GM19023 (cell line): ENCODE data around the gene COL20A1.

ENCODE experiments used
- ATAC-seq: cut with Tn5 transposase; IDR thresholded peaks from one replicate; pipeline ENCODE4 v1.9.1; 2021; ENCODE audit warnings: mild to moderate bottlenecking, moderate library complexity; ENCODE audit not compliant: unreplicated experiment

The COL20A1 gene

DNA sequence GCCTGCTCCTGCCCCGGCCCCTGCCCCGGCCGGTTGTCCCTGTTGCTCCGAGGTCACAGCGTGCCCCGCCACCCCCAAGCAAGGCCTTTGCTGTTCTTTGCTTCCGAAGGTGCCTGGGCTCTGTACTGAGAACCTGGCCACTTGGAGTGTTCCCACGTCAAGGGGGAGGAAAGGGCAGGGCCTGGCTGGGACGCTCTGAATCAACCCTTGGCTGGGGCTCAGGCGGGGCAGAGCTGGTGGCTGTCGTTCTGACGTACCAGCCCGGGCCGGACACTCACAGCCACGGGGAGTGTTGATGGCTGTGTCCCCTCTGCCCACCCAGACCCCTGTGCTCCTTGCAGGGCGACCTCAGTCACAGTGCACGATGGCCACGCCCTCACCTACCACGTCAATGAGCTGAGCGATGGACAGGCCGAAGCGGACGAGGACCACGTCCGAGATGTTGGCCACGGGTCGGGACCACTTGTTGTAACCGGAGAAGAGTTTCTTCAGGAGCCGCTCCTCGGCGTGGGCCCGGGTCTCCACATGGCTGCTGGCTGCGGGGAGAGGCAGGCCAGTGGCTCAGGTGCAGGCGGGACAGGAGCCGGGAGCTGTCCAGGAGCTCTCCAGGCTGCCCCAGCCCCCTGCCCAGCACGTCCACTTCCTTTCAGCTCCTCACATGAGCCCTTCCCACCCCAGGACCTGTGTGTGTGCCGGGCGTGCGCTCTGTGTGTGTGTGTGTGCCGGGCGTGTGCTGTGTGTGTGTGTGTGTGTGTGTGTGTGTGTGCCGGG is 66.4 kb downstream of the COL20A1 start:
- no peak for ATAC-seq

DNA sequence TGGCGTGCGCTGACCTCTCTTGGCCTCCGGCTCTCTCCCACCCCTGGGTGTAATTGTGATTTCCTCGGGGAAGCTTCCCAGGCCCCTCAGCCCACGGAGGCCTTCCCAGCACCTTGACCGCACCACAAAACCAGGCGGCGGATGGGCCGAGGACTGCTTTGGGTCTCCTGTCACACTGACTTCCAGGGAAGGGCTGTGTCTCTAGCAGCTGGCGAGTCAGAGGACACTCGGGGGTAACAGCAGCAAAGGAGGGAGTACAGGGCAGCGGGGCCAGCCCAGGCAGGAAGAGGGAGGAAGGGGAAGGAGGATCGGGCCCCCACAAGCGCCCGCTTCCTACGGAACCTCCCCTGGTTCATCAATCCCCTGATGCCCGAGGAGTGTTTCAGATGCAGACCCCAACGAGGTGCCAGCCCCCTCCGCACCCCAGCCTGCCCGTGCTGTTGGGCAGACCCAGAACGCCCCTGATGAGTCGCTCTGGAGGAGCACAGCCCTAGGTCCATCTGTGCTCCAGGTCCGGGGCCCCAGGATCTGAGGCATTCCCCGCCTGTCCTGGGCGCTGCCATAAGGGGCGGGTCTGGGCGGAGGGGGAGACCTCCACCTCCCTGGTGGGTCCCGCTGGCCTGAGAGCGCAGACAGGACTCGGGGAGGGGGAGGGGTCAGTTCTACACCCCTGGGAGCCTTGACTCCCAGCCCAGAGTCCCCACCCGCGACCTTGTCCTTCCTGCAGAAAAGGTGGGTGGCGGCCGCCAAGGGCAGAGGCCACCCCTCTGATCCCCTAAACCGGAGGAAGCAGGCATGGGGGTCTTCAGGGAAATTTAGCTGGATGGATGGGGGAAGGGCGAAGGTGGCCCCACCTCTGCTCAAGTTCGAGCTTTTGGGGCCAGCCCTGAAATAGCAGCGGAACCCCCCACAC is 67.2 kb downstream of the COL20A1 start:
- no peak for ATAC-seq

DNA sequence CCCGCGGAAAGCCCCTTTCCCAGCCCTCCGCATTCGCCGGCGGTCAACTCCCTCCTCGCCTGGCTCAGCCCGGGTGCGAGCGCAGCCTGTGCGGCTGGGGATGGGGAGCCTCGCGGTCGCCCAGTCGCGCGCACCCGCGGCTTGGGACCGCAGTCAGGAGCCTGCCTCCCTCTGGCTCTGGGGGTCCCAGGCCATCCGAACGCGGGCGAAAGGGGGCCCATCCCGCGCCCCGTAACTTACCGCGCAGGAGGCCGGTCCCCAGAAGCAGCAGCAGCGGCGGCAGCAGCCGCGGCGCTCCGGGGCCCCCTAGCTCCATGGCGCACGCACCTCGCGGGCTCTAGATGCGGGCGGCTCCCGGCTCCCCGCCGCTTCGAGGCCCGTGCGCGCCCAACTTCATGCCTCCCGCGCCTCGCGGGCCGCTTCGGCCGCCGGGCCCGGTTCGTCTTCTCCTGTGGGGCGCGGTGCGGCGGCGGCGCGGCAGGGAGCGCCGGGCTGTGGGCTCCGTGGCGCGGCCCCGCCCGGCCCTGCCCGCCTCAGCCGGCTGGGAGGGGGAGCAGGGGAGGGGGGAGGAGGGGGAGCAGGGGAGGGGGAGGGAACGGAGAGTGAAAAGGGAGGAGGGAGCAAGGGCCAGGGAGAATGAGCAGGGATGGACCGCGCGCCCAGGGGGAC is 68.0 kb downstream of the COL20A1 start, which contains the start of gene CHRNA4:
Gene CHRNA4, minus strand, starts transcription at position 500 of the 669 bp plus-strand sequence. Its CDS starts 184 bp downstream, at position 316.
- ATAC-seq, result no peak

DNA sequence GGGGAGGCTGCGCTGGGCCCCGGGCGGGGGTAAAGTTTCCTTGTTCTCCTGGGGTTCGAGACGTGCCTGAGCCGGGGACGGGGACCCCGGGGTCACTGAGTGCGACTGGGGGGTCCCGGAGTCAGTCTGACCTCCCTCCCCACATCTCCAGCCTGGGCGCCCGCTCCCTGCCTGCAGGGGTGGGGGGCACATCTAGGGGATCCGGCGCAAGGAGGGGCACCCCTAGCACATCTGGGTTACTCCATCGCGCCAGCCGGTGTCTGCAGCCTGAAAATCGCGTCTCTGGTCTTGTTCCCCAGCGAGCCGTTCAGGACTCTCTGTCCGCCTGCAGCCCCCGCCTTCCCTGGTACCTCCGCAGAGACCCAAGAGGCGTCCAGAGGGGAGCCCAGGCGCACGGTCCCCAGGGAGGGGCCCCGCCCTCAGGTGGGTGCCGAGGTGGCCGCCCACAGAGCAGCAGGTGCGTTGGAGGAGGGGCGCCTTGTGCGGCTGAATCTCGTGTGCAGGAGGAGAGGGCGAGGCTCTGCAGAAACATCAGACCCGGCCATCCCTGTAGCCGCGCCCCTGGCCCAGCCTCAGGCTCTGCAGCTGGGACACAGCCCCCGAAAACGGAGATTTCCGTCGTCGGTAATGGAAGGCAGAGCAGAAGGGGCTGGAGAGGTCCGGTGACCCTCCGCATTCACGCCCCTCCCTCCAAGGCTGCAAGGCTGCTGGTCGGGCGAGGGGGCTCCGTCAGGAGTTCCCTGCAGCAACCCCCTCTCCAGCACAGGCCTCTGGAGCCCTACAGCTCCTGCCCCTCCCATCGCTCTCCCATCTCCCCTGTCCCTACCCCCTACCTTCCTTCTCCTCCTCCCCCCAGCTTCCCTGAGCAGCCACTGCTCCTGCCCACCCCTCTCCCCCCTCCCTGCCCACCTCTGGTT is 68.8 kb downstream of the COL20A1 start:
- no peak for ATAC-seq

DNA sequence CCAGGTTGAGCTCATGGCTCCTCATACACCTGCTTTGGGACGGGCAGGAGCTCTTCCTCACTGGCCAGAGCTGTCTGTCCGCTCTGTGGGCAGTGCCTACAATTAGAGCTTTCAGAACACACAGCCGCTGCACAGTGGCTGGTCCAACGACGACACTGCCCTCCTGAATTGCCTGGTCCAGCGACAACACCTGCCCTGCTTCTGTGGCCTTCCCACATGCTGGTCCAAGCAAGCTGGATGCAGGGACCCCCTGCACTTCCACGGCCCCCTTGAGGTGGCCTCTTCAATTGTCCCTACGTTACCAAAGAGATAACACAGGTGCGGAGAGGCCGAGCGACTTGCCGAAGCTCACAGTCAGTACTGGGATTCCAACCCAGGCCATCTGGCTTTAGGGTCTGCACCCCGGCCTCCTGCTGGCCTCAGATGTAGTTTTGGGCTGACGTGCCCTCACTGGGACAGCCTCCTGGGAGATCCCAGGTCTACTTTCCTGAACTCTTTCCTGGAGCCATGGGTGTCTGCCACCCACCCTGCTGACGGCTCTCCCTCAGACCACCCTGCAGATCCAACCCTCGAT is 69.5 kb downstream of the COL20A1 start:
- ATAC-seq, result no peak

DNA sequence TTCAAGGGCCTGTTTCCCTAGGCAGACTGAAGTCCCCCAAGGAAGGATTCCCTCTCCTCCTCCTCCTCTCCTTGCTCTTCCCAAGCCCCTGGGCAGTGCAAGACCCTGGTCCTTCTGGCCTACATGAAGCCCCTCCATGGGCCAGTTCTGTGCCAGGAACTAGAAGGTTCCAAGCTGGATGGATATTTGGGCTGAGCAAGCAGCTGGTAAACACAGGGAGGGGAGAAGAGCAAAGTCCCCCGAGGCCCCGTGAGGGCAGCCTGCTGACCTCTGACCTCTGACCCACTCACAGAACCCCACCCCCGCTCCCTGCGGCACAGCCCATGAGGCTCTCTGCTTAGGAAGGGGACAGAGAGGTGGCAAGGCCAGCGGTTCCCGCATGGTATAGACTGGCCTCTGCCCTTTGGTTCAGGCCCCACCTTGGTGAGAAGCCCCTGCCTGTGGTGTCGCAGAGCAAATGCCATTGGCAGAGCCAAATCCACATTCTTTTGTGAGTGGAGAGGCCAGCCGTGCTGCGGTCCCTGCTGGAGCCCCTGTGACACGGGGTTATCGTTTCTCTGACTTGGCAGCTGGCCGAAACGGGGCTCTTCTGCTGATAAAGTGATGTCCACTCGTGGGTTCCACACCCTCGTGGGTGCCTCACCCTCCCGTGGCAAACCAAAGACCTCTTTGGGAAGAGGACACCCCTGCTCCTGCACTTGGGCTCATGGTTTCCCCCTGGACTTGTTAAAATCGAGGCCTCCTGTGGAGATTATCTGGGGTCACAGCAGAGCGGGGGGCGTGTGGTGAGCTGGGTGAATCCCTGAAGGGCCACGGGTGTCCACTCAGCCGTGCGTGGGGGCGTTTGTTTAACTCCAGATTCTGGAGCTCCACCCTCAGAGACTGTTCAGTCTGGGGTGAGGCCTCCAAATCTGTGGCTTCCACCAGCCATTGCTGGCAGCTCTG is 70.3 kb downstream of the COL20A1 start:
- ATAC-seq, result no peak

DNA sequence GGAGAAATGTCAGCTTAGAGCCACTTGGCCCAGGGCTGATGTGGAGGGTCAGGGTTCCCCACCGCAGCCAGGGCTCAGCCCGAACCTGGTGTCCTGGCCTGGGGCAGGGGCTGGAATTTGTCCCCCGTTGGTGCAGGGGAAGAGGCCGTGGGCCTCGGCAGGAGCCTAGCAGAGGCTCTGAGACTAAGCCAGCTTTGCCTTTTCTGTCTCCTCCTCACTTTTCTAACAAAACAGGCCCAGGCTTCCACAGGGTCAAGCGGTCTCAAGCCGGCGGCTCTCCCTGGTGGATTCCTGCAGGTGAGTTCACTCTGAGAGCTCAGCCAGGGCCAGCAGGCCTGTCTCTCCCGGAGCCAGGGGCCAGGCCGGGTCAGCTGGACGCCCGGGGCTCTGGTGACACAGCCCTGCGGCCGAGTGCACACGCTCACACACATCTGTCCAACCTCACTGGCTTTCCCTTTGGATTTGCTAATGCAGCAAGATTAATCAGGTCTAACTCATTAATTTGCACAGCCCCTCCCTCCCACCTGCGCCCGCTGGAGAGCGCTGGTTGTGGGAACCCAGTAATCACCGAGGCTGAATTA is 71.1 kb downstream of the COL20A1 start:
- no peak for ATAC-seq

DNA sequence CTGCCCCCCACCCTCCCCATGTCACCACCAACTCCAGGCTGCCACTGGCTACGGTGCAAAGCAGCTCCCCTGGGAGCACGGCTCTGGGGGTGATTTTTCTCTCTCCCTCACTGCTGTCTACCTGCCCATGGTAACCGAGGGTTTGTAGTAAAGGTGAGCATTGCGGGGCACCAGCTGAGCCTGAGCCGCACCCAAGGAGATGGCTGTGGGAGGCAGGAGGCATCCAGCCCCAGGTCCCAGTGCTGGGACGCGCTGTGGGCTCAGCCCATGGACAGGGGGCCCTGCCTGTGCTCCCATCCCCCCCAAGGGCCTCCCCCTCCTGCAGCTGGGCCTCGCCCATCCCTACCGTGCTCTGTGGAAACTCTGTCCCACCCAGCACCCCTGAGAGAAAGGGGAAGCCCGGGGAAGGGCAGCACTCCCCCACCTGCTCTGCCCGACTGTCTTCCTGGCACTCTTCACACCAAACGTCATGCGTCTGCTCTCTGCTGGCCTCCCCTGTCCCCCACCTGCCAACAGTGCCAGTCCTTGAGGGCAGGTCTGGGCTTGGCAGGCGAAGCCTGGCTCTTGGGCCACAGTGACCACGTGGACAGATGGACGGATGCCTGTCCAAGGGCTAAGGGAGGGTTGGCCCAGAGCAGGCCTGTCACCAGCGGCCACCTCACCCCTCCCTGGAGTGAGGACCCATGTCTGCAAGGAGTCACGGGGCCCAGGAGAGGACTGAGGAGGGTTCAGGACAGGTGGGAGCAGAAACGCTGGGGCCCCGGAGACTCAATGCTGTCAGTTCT is 72.0 kb downstream of the COL20A1 start:
- ATAC-seq, result no peak

DNA sequence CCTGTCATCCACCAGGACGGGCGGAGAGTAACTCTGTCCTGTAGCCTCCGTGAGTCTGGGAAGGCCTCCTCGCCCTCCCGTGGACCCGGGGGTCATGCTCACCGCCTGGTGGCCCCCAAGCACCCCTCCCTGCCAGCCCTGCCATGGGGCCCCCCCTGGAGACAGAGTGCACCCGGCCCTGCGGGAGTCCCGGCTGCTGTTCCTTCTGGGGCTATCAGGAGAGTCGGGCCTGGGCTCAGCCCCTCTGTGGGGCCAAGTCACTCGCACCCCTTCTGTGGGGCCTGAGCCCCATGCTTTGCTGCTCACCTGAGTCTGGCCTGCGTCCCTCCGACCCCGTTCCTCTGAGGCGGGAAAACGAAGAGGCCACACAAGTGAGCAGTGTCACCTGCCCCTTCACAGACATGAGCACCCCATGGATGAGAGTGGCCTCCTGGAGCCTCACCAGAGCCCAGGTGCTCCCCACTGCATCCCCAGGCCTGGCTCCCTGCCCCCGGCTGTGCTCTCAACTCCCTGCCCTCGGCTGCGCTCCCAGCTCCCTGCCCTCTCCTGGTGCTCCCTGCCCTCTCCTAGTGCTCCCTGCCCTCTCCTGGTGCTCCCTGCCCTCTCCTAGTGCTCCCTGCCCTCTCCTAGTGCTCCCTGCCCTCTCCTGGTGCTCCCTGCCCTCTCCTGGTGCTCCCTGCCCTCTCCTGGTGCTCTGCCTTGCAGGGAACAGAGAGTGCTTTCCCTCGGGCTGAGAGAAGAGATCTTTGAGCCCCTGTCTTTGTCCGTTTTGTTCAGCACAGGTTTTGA is 72.8 kb downstream of the COL20A1 start:
- no peak for ATAC-seq

DNA sequence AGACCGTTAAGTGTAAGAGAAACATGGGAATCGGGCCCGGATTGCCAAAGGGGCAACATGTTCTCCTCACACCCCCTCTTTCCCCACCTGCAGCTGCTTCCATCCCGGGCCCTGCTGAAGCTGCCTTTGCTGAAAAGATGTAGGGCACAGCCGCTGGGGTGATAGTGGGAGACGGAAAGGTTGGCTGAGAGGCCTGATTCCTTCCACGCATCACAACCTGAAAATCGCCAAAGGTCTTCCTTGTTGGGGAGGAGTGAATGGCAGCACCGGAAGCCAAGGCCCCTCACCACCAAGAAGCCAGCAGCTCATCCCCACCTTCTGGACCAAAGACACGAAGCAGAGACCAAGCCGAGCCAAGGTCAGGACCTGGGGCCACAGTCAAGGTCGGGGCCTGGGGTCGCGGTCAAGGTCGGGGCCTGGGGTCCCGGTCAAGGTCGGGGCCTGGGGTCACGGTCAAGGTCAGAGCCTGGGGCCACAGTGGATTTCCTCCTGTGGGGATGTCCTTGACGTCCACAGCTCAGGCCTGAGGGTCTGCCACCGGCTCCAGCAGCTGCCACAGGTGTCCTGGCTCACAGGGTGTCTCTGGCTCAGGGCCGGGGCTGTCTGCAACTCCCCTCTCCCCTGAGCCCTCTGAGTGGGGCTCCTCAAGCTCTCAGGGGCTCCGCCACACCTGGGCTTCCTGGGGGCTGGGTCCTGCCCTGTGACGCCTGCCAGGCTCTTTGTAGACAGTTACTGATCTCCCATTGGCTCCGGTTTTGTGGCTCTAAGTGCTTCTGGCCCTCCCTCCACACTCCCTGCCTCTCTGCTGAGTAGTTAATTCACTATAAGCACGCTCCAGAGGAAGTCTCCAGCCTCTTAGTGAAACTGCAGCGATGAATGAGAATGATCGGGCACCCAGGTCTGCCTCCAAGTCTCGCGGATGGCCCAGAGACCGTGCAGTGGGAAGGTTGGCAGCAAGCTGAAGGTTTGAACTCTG is 73.7 kb downstream of the COL20A1 start:
- no peak for ATAC-seq

DNA sequence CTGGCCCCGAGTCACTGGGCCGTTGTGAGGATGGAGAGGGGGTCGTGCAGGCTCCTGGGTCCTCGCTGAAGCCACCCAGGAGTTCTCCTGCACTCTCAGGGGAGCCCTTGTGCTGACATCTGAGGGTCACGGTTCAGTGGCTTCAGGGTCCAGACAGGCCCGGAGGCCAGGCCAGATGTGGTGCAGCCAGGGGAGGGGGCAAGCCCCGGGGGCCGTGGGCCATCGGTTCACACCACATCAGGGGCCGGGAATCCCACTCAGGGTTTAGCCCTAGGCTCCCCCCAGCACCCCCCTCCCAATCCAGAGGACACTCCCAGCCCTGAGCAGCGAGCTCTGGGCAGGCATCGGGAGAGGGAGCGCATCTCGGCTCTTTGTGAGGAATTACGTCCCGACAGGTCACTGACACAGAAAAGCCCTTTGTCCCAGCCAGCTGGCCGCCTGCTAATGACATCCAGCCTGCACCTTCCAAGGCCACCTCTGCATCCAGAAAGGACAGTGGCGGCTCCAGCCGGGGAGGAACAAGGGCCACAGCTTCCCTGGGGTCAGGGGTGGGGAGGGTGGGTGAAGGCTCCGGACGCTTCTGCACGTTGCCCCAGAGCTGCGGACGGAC is 74.6 kb downstream of the COL20A1 start:
- ATAC-seq, result no peak

DNA sequence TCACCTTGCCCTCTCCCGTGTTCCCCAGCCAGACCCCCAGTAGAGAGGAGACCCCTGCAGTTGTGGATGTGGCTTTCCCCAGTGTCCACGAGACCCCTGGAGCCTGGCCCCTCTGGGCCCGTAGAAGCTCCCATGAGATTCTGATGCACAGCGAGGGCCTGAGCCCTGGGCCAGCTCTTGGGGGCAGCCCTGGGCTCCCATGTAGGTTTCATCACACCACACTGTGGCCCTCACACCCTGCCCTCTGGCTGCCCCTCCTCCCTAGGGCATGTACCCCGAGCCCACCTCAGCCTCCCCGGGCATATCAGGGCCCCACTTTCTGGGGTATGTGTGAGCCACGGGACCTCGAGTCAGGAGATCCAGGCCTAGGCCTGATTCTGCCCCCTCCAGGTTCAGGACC is 75.2 kb downstream of the COL20A1 start:
- ATAC-seq, result no peak

DNA sequence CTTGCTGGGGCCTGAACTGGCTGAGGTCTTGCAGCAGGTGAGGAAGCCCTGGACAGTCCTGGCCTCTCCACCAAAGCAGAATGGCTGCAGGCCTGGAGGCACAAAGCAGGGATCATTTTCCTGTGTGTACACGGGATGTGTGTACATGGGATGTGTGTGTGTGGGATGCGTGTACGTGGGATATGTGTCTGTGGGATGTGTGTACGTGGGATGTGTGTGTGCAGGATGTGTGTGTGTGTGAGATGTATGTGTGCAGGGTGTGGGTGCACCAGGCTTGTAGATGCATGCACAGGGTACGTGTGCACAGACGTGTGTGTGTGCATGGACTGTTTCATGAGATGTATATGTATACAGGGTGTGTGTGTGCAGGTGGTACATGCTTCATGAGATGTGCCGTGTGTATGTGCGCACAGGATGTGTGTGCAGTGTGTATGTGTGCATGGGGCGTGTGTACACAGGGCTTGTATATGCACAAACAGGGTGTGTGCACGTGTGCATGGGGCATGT is 76.1 kb downstream of the COL20A1 start:
- ATAC-seq, result no peak

DNA sequence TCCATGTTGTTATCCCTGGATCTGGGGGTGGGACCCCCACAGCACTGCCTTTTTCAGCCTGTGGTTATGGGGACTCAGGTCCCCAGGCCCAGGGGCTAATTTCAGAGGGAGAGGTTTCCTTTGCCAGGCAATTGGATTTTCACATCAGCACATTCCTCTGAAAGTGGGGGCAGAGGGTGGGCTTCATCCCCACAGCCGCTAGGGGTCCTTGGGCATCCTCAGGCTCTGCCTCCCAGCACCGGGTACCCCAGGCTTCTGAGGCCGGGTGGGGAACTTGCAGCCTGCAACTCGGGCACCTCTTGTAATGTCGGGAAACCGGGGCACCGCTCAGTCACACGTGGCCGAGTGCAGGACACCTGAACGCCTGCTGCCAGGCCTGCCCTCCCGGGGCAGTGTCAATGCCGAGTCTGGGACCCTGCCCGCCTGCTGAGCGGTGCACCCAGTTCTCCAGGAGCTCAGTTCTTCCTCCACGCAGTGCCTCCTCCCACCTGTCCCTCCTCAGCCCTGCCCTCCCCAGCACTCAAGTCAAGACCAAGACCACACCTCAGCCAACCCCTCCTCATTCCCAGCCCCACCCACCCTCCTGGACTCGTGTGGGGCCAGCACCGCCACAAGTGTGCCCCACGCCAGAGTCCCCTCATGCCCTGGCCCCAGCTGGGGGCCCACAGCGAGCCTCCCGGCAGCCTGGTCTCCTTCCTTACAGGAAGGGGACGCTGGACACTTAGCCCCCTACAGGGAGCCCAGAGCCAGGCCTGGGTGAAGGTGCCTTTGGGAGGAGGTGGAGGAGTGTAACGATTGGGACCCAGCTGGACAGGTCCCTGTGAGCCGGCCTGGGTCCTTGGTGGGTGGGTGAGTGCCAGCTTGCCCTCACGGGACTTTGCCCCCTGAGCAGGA is 77.0 kb downstream of the COL20A1 start:
- ATAC-seq, result no peak
